HL-60/S4 (cell line): ENCODE data around the gene TIAM1.

Experiments used
- in situ Hi-C: fragments of 300-500 bp; cut with MboI; formaldehyde crosslinking; loops from 2 replicates; pipeline ENCODE4 v1.14.3; 2022; ENCODE audit warnings: low sequenced_read_pairs

The TIAM1 gene

DNA sequence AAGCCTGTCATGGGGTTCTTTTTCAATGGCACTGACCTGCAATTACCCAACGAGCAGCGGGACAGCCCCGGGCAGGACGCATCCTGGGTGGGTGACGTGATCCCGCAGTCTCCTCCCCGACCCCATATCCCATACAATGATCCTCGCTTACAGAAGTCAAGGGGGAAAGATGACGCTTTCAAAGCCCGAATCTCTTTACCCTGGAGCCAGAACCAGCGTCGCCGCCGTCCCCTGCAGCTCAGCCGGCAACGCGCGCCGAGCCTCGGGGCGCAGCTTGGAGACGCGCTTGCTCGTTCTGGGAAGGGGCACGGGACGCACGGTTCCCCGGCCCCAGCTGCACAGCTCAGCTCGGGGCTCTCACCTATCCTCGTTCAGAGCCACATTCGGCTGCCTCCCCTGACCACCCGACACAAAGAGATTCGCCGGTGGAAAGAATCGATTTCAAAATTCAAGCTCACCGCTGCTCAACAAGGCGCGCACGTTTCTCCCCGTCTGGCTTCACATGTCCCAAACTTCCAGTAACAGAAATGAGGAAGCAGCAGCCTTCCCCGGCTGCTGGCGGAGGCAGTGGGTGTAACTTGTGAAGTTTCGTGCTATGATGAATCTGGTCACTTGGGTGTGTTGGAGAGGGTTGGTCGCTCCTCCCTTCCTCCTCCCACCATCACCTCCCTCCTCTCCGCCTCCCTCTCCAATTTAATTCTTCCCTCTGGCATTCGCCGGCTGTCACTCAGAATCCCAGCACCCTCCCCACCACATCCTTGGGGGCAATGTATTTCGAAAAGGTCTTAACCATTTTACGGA is at the start of gene TIAM1:
Gene TIAM1, minus strand, starts transcription at position 582 of the 801 bp plus-strand sequence. CDS start 77,289 bp downstream, outside the sequence.
- in situ Hi-C loops: no loop called here

GRCh38 chr21:31387560-31388186 is 43.6 kb upstream of the TIAM1 start:
- in situ Hi-C loops: no loop called here

DNA sequence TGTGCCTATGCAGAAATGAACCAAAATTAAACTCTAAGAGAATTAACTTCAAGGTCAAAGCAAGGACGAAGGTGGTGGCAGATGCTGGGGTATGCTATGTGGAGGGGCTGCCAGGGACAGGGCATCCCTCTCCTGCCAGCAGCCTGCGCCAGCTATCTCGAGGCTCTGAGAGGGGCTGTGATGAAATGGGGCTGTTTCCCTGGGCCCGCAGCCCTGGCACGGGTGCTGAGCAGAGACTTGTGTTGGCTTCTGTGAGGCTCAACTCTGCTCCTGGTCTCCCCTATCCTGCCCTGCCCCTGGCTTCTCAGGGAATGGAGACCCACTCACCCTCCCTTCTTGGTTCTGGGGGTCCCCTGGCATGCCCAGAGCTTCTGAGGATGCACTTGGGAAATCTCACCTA is 41.9 kb upstream of the TIAM1 start:
- in situ Hi-C loops: no loop called here

DNA sequence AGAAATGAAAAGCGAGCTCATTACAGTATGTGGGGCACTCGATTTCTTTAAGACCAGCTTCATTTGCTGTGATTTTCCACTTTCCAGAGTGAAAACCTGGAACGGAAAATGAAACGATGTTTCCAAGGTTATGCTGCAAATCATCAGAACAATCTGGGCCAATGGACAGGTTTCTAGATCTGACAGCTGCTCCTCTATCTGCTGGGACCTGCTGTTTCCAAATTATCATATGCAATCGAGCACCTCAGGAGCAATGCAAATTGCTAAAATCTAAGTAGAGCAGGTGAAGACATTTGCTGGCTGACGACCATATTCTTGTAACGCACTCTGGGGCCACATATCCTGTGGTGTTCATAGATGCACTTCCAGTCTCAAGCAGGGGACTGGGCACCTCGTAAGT is 39.7 kb upstream of the TIAM1 start:
- in situ Hi-C loops: no loop called here

- in situ Hi-C loops: no loop called here
Measured at GRCh38 chr21:31382060-31382459, 38.0 kb upstream of the TIAM1 start.

- in situ Hi-C loops: no loop called here
Measured at GRCh38 chr21:31376301-31376700, 32.2 kb upstream of the TIAM1 start.

- in situ Hi-C loops: no loop called here
Measured at GRCh38 chr21:31374395-31374794, 30.3 kb upstream of the TIAM1 start.

GRCh38 chr21:31372471-31372765 is 28.4 kb upstream of the TIAM1 start:
- in situ Hi-C loops: no loop called here

DNA sequence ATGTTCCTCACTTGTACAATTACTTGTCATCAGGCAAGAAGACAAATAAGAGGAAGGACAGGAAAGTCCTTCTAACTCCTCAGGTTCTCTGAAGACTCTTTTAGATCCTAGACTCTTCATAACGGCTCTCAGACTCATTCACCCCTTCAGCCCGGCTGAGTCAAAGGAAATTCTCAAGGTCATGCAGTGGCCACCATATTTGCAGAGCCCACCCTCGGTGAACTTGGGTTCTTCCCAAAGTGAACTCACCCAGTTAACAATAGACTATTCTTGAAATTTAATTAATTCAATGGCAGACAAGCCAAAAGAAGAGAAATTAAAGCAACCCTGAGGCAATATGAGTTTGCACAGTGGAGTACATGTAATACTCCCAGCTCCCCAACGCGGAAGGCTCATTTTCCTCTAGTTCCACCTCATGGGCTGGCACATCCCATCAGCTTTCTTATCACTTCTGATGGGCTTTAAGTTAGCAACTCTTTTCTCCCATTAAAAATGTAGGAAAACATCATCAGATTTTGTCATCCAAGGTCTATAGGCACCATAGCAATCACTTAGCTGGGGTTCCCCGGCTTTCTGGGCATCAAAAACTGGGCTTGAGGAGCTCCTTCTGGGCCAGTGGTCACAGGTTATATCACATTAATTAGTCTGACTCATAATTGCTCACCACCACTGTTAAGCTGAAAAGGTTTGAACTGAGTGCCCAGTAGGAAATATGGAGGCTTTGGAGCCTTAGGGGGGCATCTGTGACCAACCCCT is 27.8 kb upstream of the TIAM1 start:
- in situ Hi-C loops: no loop called here

DNA sequence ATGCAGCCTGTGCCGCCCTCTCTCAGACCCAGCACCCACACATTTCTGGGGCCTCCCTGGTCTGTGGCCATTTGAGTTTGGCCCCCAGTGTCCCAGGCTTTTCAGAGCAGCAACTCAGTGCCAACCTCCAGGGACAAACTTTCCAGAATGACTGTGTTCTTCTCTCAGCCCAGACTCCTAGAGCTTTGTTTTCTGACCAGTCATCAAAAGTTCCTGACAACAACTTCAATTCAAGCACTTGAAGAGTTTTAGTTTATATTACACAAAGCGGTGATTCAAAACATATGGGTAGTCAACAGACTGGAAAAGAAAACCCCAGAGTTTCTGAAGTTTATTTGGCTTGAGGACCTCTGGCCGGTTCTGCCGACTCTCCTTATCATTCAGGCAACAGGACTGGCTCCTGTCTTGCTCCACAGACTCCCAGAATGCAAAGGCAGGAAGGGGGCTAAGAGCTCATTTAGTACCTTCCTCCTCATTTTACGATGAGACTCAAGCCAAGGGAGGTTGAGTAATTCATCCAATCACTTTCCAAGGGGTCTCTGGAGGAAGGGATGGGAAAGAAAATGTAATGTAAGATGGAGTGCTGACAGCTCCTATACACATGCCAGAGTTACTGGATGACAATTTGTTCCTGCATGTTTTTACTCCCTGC is 27.0 kb upstream of the TIAM1 start:
- in situ Hi-C loops: no loop called here

- in situ Hi-C loops: no loop called here
Measured at GRCh38 chr21:31370281-31370892, 26.3 kb upstream of the TIAM1 start.

- in situ Hi-C loops: no loop called here
Measured at GRCh38 chr21:31368361-31368760, 24.3 kb upstream of the TIAM1 start.

DNA sequence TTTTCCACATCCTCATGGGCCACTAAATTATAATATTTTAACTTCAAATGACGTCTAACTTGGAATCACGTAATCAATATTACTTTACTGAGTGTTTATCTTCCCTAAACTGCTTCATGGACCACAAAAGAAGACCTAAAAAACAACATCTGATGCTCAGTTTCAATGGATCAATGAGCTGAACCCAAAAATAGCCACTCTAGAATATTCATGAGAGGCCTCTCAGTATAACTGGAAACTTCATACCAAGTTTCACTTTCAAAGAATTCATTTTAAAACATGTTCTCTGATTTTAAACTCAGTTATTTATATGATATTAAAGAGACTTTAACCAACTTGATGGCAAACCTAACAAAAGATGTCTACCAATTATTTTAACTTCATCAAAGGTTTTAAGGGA is 23.7 kb upstream of the TIAM1 start:
- in situ Hi-C loops: no loop called here

- in situ Hi-C loops: no loop called here
Measured at GRCh38 chr21:31366825-31367224, 22.8 kb upstream of the TIAM1 start.

DNA sequence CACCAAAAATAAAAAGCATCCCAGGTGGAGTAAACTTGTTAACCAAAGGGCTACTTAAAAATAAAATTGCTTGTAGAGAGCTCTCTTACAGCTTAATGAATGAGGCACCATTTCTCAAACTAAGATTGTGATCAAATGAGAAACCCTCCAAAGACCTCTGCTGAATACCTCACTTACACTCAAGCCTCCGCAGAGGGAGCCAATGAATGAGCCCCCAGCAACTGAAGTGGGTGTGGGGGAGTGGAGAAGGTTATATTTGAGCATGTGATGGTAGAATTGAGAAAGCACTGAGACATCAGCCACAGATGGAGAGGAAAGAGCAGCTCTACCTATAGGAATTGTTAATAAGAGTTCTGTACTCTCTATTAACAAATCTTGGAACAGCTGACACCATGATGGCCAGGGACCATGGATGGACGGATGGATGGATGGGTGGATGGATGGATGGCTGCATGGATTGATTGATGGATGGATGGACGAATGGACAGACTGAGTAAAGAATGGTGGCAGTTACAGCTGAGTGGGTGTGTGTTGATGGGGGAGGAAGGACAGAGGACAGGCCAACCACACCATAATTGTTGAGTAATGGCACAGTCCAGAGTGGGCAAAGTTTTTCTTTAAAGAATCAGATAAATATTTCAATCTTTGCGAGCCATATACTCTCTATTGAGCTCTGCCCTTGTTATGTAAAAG is 20.3 kb upstream of the TIAM1 start:
- in situ Hi-C loops: no loop called here

DNA sequence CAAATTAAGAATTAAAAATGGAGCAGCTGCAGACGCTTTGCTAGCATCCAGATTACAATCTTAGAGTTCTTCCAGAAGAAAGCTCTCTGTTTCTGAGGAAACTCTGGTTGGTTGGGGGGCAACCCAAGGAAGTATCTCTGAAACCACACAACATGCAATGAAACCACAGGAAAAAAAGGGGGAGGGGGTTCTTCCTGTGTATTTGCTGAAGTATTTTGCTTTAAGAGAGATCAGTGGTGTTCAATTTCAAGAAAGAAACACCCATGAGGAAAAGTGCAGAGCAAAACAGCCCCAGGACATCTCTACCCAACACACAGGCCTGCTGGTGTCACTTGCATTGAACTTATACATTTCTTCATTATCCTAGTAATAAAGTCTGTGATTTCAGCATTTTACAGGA is 19.7 kb upstream of the TIAM1 start:
- in situ Hi-C loops: no loop called here

DNA sequence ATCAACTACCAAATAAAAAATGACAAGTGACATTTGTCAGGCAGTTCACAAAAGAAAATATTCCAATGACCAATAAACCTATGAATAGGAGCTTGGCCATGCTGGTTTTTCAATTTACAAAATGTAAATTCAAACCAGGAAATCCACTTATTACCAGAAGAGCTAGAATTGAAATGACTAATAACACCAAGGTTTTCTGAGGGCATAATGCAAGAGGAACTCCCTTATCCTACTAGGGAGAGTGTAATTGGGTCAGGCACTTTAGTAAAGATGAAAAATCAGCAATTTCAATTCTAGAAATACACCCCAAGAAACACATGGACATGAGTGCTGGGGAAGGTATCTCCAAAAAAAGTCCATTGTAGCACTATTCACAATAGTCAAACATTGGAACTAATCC is 16.7 kb upstream of the TIAM1 start:
- in situ Hi-C loops: no loop called here

GRCh38 chr21:31358158-31358557 is 14.1 kb upstream of the TIAM1 start:
- in situ Hi-C loops: no loop called here

DNA sequence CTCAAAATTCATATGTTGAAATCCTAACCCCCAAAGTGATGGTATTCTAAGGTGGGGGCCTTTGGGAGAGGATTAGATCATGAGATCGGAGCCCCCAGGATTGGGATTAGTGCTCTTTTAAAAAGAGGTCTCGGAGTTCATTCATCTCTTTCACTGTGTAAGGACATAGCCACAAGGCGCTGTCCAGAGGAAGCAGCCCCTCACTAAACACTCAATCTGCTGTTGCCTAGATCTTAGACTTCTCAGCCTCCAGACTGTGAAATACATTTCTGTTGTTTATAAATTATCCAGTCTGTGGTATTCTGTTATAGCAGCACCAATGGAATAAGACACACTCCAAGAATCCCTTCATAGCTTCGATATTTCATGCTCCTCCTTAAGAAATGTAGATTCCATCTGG is 12.4 kb upstream of the TIAM1 start:
- in situ Hi-C loops: no loop called here

DNA sequence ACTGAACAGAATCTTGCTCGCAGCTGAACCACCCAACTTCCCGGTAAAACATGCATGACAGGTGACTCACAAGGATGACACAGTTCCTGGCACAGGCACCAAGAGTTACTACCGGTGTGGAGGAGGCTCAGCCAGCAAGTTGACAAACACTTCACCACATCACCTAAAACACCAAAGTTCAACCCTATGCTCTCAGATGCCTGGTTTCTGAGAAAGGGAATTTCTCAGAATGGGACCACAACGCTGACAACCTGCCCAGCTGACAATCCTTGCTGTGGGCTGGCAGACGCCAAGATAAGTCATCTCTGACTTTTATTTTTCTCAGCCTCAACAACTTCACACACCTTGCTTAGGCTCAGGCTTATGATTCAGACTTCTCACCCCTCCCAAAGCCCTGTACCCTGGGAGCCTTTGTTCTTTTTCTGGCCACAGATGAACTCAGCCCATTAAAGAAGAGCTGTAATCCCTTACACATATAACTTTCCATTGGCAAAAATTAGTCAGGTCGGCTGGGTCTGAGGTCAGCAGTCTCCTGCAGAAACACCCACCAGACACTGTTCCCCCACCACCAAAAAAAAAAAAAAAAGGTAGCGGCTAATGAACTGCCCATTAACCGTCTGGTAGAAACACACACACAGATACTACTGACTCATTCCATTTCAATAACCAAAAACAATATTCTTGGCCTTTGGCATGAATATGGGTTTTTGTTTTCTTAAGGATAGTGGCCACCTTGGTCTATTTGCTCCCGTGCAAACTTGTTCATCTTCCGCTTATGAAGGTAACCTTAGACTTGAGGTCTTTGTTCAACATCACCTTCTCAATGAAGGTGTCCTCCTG is 10.8 kb upstream of the TIAM1 start:
- in situ Hi-C loops: no loop called here
